Central memory CD8-positive, alpha-beta T cell (primary cell): ENCODE measurements around the gene IRF3.

Source experiments
- ATAC-seq: fragments of 150-1000 bp; cut with Tn5 transposase; replicated peaks from 2 replicates; pipeline ENCODE4 v1.10.0; 2022; ENCODE audit warnings: mild to moderate bottlenecking, moderate FRiP score, moderate number of reproducible peaks; ENCODE audit not compliant: poor library complexity, severe bottlenecking; ENCODE audit errors: extremely low read depth
- DNase-seq, 2 donors: peaks; one replicate each; pipeline ENCODE4 v3.0.0; 2021; ENCODE audit warnings: low spot score in 2 of 2
- H3K27ac Mint-ChIP-seq: one replicate; pipeline ENCODE4 v1.8.0; 2022; ENCODE audit warnings: low read depth, mild to moderate bottlenecking, moderate library complexity, mixed read lengths
- H3K27me3 Mint-ChIP-seq: one replicate; pipeline ENCODE4 v1.8.0; 2022; ENCODE audit warnings: mixed read lengths
- H3K36me3 Mint-ChIP-seq: one replicate; pipeline ENCODE4 v1.8.0; 2022; ENCODE audit warnings: mild to moderate bottlenecking, moderate library complexity, mixed read lengths; ENCODE audit not compliant: insufficient read depth
- H3K4me1 Mint-ChIP-seq: one replicate; pipeline ENCODE4 v1.8.0; 2022; ENCODE audit warnings: mixed read lengths
- H3K4me3 Mint-ChIP-seq: one replicate; pipeline ENCODE4 v1.8.0; 2022; ENCODE audit warnings: mild to moderate bottlenecking, moderate library complexity, mixed read lengths
- H3K9me3 Mint-ChIP-seq: one replicate; pipeline ENCODE4 v1.8.0; 2022; ENCODE audit warnings: mixed read lengths

Gene IRF3

DNA sequence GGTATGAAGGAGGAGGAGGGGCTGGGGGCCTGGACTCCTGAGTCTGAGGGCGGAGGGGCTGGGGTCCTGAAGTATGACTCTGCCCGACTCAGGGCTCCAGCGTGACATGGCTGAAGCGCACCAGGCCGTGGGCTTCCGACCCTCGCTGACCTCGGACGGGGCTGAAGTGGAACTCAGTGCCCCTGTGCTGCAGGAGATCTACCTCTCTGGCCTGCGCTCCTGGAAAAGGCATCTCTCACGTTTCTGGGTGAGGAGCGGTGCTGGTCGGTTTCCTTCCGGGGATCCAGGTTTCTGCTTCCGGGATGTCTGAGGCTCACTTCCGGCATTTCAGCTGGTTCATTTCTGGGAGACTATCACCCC, 26.5 kb upstream of the IRF3 start:
- ATAC-seq (no peak), DNase-seq (no peak)
- no peak overlapping the region for H3K4me3 Mint-ChIP-seq
- no peak overlapping the region for H3K27ac Mint-ChIP-seq
- no peaks in the 10 kb centered on the region for H3K9me3 Mint-ChIP-seq
- H3K27me3 Mint-ChIP-seq, result peaks cover 34% of the 10 kb centered on the region
- H3K36me3 Mint-ChIP-seq, result peaks cover 12% of the 10 kb centered on the region
- H3K4me1 Mint-ChIP-seq, result peaks cover 25% of the 10 kb centered on the region

DNA sequence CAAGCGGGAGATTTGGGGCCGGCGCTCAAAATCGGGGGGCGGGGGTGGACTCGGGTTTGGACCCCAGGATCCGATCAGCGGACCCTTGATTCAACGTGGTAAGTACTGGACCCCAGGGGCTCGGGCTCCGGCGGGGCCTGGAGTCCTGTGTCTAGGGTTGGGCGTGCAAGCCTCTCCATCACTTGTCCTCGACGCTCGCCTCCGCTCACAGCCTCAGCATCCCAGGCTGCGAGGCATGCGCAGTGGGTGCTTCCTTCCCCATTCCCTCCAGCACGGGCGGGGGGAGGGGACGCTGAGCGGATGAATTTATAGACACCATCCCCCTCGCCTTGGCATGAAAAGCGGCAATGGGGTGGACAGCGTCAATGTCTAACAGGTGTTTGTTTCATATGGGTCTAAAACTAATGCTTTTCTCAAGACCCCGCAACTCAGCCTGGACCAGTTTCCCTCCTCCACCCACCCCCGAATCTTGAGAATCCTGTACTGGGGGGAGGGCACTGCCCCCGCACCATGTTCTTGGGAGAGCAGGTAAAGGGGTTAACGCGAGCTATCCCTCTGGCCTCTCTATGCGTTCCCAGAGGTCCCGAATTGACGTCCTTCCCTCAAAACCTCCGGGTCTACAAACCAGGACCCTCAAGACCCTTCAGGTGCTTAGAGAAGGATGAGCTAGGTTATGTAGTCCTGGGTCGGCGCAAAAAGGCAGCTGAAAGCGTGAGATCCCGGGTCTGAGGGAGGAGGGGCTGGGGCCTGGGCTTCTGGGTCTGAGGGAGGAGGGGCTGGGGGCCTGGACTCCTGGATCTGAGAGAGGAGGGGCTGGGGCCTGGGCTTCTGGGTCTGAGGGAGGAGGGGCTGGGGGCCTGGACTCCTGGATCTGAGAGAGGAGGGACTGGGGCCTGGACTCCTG, 25.8 kb upstream of the IRF3 start:
- no peak for DNase-seq
- Mint-ChIP-seq H3K27me3 (peaks cover 34% of the 10 kb centered on the region), H3K27ac (peak overlapping the region; percentile 90)

DNA sequence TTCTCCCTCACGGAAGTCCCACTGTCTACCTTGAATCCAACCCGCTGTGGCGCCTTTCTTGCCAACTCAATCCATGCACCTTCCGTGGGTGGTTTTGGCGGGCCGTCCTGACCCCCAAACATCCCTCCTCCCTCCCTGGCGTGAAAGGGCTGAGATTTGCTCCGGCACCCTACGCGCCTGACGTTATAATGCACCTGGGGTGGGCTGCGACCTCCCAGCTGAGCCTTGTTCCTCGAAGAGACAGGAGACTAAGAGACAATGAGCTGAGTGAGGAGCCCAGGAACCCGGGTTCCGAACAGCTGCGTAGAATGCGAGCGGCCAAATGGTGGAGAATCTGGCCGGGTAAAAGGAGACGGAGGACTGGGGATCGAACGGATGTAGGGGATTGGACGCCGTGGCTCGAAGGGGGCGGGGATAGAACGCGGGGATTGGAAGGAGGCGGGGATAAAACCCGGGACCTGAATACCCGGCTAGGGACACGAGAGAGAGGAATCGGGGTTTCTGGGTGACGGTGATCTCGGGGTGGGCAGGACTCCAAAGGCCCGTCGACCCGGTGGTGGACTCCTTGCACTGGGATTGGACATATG, 25.1 kb upstream of the IRF3 start, which contains the start of gene CPT1C:
Gene CPT1C, plus strand, starts transcription at position 461 of the 587 bp plus-strand sequence. CDS start 1,137 bp downstream, outside the sequence.
- Mint-ChIP-seq H3K27ac (peak within 1 kb of the TSS; percentile 90), H3K36me3 (peaks cover 12% of the 10 kb centered on the region), H3K9me3 (no peaks in the 10 kb centered on the region), H3K4me3 (peak within 1 kb of the TSS; percentile 80), H3K4me1 (peaks cover 25% of the 10 kb centered on the region), H3K27me3 (peaks cover 34% of the 10 kb centered on the region)
- ATAC-seq (no peak), DNase-seq (no peak)

More for the DNA sequence above, 25.8 kb upstream of the IRF3 start:
- ATAC-seq, result no peak
- peaks cover 12% of the 10 kb centered on the region for H3K36me3 Mint-ChIP-seq
- no peaks in the 10 kb centered on the region for H3K9me3 Mint-ChIP-seq
- H3K4me1 Mint-ChIP-seq, result peaks cover 25% of the 10 kb centered on the region
- H3K4me3 Mint-ChIP-seq, result peak overlapping the region; percentile 80

- H3K36me3 Mint-ChIP-seq, result peaks cover 15% of the 10 kb centered on the region
- H3K9me3 Mint-ChIP-seq, result no peaks in the 10 kb centered on the region
- peaks cover 34% of the 10 kb centered on the region for H3K27me3 Mint-ChIP-seq
- ATAC-seq, result no peak
- H3K27ac Mint-ChIP-seq, result peak overlapping the region; percentile 90
- H3K4me1 Mint-ChIP-seq, result peaks cover 25% of the 10 kb centered on the region
- H3K4me3 Mint-ChIP-seq, result peak overlapping the region; percentile 80
- no peak for DNase-seq
These were observed 24.5 kb upstream of the IRF3 start for GRCh38 chr19:49690079-49690655.

GRCh38 chr19:49689133-49690078, 23.7 kb upstream of the IRF3 start, which contains the start of gene ADM5:
TSS of gene ADM5 (plus strand) at chr19:49689594. CDS start at chr19:49689838, 244 bp downstream.
- H3K27ac Mint-ChIP-seq, result no peak within 1 kb of the TSS
- peak within 1 kb of the TSS; percentile 80 for H3K4me3 Mint-ChIP-seq
- DNase-seq, result no peak
- H3K36me3 Mint-ChIP-seq, result peaks cover 15% of the 10 kb centered on the region
- H3K27me3 Mint-ChIP-seq, result peaks cover 34% of the 10 kb centered on the region
- peak; percentile 36 for ATAC-seq
- no peaks in the 10 kb centered on the region for H3K9me3 Mint-ChIP-seq
- peaks cover 25% of the 10 kb centered on the region for H3K4me1 Mint-ChIP-seq

DNA sequence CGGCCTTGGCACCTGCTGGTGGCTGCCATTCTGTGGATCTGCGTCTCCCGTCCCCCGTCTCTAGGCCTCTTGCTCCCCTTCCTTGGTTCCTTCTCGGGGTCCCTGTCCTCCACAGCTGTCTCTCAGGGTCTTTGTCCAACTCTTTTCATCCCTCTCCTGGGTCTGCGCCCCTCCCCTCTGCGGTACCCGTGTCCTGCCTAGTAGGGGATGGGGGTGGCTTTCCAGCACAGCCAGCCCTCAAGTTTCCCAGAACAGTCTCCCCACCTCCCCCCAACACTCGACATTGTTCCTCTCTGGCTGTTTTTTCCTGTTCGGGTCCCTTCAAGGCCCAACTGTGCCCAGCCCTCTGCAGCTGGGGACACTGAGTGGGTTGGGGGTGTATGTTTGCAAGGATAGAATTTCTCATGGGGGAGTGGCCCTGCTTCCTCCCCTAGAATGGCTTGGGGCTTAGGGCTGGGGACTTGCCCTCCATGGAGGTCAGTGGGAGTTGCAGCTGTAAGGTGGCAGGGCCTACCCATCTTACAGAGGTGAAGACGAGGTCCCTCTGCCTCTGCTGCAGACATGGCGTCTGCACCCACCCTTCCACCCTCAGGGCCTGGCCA, 23.0 kb upstream of the IRF3 start:
- peaks cover 30% of the 10 kb centered on the region for H3K4me1 Mint-ChIP-seq
- H3K27me3 Mint-ChIP-seq, result peaks cover 34% of the 10 kb centered on the region
- H3K9me3 Mint-ChIP-seq, result no peaks in the 10 kb centered on the region
- H3K4me3 Mint-ChIP-seq, result no peak overlapping the region
- DNase-seq (no peak), ATAC-seq (no peak)
- H3K36me3 Mint-ChIP-seq, result peaks cover 21% of the 10 kb centered on the region
- no peak overlapping the region for H3K27ac Mint-ChIP-seq

- H3K27me3 Mint-ChIP-seq, result peaks cover 33% of the 10 kb centered on the region
- no peak overlapping the region for H3K4me3 Mint-ChIP-seq
- ATAC-seq, result no peak
These were observed 22.1 kb upstream of the IRF3 start for GRCh38 chr19:49687566-49688316.

GRCh38 chr19:49687150-49687549, 21.5 kb upstream of the IRF3 start:
- DNase-seq (no peak), ATAC-seq (no peak)
- Mint-ChIP-seq H3K4me3 (no peak overlapping the region), H3K27me3 (peaks cover 27% of the 10 kb centered on the region), H3K36me3 (peaks cover 28% of the 10 kb centered on the region), H3K9me3 (no peaks in the 10 kb centered on the region), H3K27ac (no peak overlapping the region), H3K4me1 (peaks cover 30% of the 10 kb centered on the region)

More at GRCh38 chr19:49687566-49688316, 22.1 kb upstream of the IRF3 start:
- no peak for DNase-seq
- Mint-ChIP-seq H3K36me3 (peaks cover 25% of the 10 kb centered on the region), H3K9me3 (no peaks in the 10 kb centered on the region), H3K27ac (no peak overlapping the region), H3K4me1 (peaks cover 30% of the 10 kb centered on the region)

GRCh38 chr19:49686503-49687088, 20.9 kb upstream of the IRF3 start:
- Mint-ChIP-seq H3K4me1 (peaks cover 30% of the 10 kb centered on the region), H3K27me3 (peaks cover 21% of the 10 kb centered on the region), H3K4me3 (no peak overlapping the region), H3K9me3 (no peaks in the 10 kb centered on the region), H3K27ac (no peak overlapping the region), H3K36me3 (peaks cover 32% of the 10 kb centered on the region)
- DNase-seq (no peak), ATAC-seq (no peak)

DNA sequence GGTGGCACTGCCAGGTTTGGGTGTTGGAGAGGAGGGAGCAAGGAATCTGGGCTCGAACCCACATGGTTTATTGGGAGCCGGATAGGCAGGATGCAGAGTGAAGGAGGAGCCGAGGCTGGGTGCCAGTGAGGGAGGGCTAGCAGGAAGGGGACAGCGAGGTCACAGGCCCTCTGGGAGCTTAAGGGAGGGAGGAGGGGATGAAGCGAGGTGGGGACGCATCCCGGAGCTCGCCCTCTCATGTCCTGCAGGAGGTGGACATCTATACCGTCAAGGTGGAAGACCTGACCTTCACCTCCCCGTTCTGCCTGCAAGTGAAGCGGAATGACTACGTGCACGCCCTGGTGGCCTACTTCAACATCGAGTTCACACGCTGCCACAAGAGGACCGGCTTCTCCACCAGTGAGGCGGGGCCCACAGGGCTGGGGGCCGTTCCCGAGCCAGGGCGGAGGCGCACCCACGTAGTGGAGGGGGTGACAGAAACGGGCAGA, 20.2 kb upstream of the IRF3 start:
- no peaks in the 10 kb centered on the region for H3K9me3 Mint-ChIP-seq

More for the DNA sequence above, 20.2 kb upstream of the IRF3 start:
- H3K4me1 Mint-ChIP-seq, result peaks cover 27% of the 10 kb centered on the region
- peaks cover 14% of the 10 kb centered on the region for H3K27me3 Mint-ChIP-seq
- H3K27ac Mint-ChIP-seq, result peak overlapping the region; percentile 67
- ATAC-seq (no peak), DNase-seq (no peak)
- H3K4me3 Mint-ChIP-seq, result no peak overlapping the region
- H3K36me3 Mint-ChIP-seq, result peaks cover 34% of the 10 kb centered on the region
